Left lung (tissue), 10 donors: ENCODE results near the gene LCN10. TPM values are rescaled to one million over a fixed set of nuclear protein-coding genes. Genes with fewer than 3 reads are reported as not detected.
A peak's percentile ranks its signal among the peaks of the same experiment; 100 is the strongest.

Experiments
- ATAC-seq: fragments of 200-7000 bp; cut with Tn5 transposase; one replicate; pipeline ENCODE4 v1.9.1; 2020; ENCODE audit warnings: moderate library complexity
- DNase-seq, 4 donors: peaks; one replicate each; pipeline ENCODE4 v3.0.0-alpha.2; 2013 to 2020
- H3K27ac ChIP-seq, 2 donors: fragments of 200-600 bp; sonication (generic) in 1 of 2; one replicate each; pipeline versions ENCODE4 v1.5.0 to v1.8.0; 2020 to 2021
- H3K27me3 ChIP-seq, 2 donors: fragments of 200-600 bp; sonication (generic) in 1 of 2; one replicate each; pipeline versions ENCODE4 v1.5.0 to v1.8.0; 2020 to 2021
- H3K36me3 ChIP-seq, 2 donors: fragments of 200-600 bp; sonication (generic) in 1 of 2; one replicate each; pipeline versions ENCODE4 v1.5.0 to v1.8.0; 2020 to 2021
- H3K4me1 ChIP-seq, 2 donors: fragments of 200-600 bp; one replicate each; pipeline ENCODE4 v1.8.0; 2021
- H3K4me3 ChIP-seq, 2 donors: fragments of 200-600 bp; sonication (generic) in 1 of 2; one replicate each; pipeline versions ENCODE4 v1.5.0 to v1.8.0; 2020 to 2021; ENCODE audit warnings: mild to moderate bottlenecking in 1 of 2
- H3K9me3 ChIP-seq, 2 donors: fragments of 200-600 bp; sonication (generic) in 1 of 2; one replicate each; pipeline versions ENCODE4 v1.5.0 to v1.8.0; 2020 to 2021
- CTCF ChIP-seq, 2 donors: fragments of 200-600 bp; sonication (generic) in 1 of 2; IDR thresholded peaks; one replicate each; pipeline versions ENCODE4 v1.5.0 to v1.8.0; 2021; ENCODE audit warnings: antibody characterized with exemption in 2 of 2
- intact Hi-C, 2 donors: fragments of 100-400 bp; cut with DNase I; formaldehyde crosslinking; loops; one replicate each; pipeline versions ENCODE4 v1.11.2 to v1.14.2; 2022
- polyA plus RNA-seq, 6 donors: library from polyadenylated mRNA; unstranded; fragments of 120-200 nt; gene quantifications; one replicate each; pipeline ENCODE4 v1.2.1, GENCODE V29; 2013; ENCODE audit not compliant: insufficient read length in 6 of 6
- total RNA-seq, 2 donors: library from RNA; stranded (reverse); fragmentation: NEBNext Ultra II Directional; extraction: Animal tissue kit (Norgen Biotek cat#: 25700); gene quantifications; one replicate each; pipeline ENCODE4 v1.2.1, GENCODE V29; 2021
- donor health status: DM: no; HTN: yes; CAD: no.
- donor health status: DM: no; HTN: no; CAD: no.

Gene LCN10
- total and polyA plus RNA-seq, 8 donors = 0.11 to 10.0 (median 0.28) TPM; not detected in 2

GRCh38 chr9:136697146-136697820, 45.5 kb downstream of the LCN10 start:
- Histone ChIP-seq H3K36me3 (no peaks in the 10 kb centered on the region), H3K9me3 (no peaks in the 10 kb centered on the region), H3K27me3 (peaks cover 4 to 16% of the 10 kb centered on the region in 2 donors), H3K4me1 (peaks cover 22 to 86% of the 10 kb centered on the region in 2 donors), H3K27ac (peak overlapping the region; percentile 53 to 90), H3K4me3 (no peak overlapping the region)
- no peak for TF ChIP-seq CTCF (IDR thresholded peaks at IDR 0.05)
- intact Hi-C loops = no loop called here
- ATAC-seq = no peak
- no peak for DNase-seq

GRCh38 chr9:136696502-136696901, 46.2 kb downstream of the LCN10 start:
- H3K9me3 ChIP-seq = no peaks in the 10 kb centered on the region
- intact Hi-C loops = no loop called here
- no peaks in the 10 kb centered on the region for H3K36me3 ChIP-seq
- H3K4me3 ChIP-seq = no peak overlapping the region
- H3K4me1 ChIP-seq = peaks cover 22 to 84% of the 10 kb centered on the region in 2 donors
- H3K27me3 ChIP-seq = peaks cover 4 to 11% of the 10 kb centered on the region in 2 donors
- H3K27ac ChIP-seq = peak overlapping the region in 1 of 2 donors; percentile 65
- no peak for TF ChIP-seq CTCF (IDR thresholded peaks at IDR 0.05)
- DNase-seq = no peak
- no peak for ATAC-seq

GRCh38 chr9:136695955-136696354, 46.8 kb downstream of the LCN10 start:
- Histone ChIP-seq H3K4me1 (peaks cover 19 to 82% of the 10 kb centered on the region in 2 donors), H3K36me3 (no peaks in the 10 kb centered on the region), H3K27me3 (peaks cover 0 to 6% of the 10 kb centered on the region in 2 donors), H3K27ac (peak overlapping the region; percentile 39 to 65), H3K9me3 (no peaks in the 10 kb centered on the region), H3K4me3 (no peak overlapping the region)
- DNase-seq (no peak), ATAC-seq (no peak)
- intact Hi-C loops = no loop called here
- TF ChIP-seq CTCF (IDR thresholded peaks at IDR 0.05) = no peak

DNA sequence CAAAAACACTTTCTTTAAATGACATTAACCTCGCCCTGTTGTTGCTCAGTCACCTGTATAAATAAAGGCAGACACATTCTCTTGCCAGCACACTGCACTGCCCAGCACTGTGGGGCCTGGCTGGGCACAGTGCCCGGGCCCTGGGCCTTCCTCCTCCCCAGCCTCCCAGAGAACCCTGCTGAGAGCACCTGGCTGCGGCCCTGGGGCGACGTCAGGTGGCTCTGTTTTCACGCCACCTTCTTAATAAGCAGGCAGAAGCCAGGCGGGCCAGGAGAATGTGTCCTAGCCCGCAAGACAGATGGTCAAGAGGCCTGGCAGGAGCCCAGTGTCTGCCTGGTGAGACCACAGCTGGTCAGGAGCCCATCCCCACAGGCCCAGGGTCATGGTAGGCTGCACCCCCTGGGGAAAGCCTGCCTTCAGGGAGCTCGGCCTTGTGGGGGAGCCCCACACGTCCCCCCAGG, 47.3 kb downstream of the LCN10 start:
- DNase-seq (peak in 3 of 4 donors; percentile 66 to 90 (median 82)), ATAC-seq (peak; percentile 66)
- peaks cover 16 to 82% of the 10 kb centered on the region in 2 donors for H3K4me1 ChIP-seq
- H3K27me3 ChIP-seq = peaks cover 0 to 5% of the 10 kb centered on the region in 2 donors
- peak overlapping the region; percentile 39 to 65 for H3K27ac ChIP-seq
- H3K4me3 ChIP-seq = no peak overlapping the region
- intact Hi-C loops = no loop called here
- H3K9me3 ChIP-seq = no peaks in the 10 kb centered on the region
- TF ChIP-seq CTCF (IDR thresholded peaks at IDR 0.05) = no peak
- no peaks in the 10 kb centered on the region for H3K36me3 ChIP-seq

DNA sequence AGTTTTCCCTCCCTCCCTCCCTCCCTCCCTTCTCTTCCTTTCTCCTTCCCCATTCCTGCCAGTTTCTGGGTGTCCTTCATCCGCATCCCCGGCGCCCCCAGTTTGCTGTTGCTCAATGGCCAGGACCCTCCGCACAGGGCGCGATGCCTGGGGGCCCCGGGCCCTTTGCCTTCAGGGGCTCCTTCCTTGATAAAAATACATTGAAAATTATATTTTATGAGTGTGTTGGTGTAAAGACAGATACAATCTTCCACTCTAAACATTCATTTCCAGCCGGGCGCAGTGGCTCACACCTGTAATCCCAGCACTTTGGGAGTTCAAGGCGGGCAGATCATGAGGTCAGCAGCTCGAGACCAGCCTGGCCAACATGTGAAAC, 47.9 kb downstream of the LCN10 start:
- peaks cover 16 to 82% of the 10 kb centered on the region in 2 donors for H3K4me1 ChIP-seq
- ATAC-seq (no peak), DNase-seq (no peak)
- no peak overlapping the region for H3K27ac ChIP-seq
- no peak overlapping the region for H3K4me3 ChIP-seq
- no peaks in the 10 kb centered on the region for H3K27me3 ChIP-seq
- H3K36me3 ChIP-seq = no peaks in the 10 kb centered on the region
- no peak for TF ChIP-seq CTCF (IDR thresholded peaks at IDR 0.05)
- intact Hi-C loops = no loop called here
- H3K9me3 ChIP-seq = no peaks in the 10 kb centered on the region
